ENCODE results near the gene NEFH. TPM values are rescaled to one million over a fixed set of nuclear protein-coding genes. Genes with fewer than 3 reads are reported as not detected.

NEFH gene
- total RNA-seq, 1 experiment from 2014 or later: not detected

GRCh38 chr22:29451863-29452262 lies 28.2 kb upstream of the NEFH start:
- Histone ChIP-seq H3K36me3 (no peaks in the 10 kb centered on the region), H3K4me1 (no peaks in the 10 kb centered on the region), H3K9me3 (replicated peaks) (no peaks in the 10 kb centered on the region), H3K4me3 (no peak overlapping the region), H3K27ac (no peak overlapping the region), H3K27me3 (no peaks in the 10 kb centered on the region)
- no peak for DNase-seq

- Histone ChIP-seq H3K27me3 (no peaks in the 10 kb centered on the region), H3K4me1 (no peaks in the 10 kb centered on the region), H3K4me3 (no peak overlapping the region), H3K36me3 (no peaks in the 10 kb centered on the region), H3K9me3 (replicated peaks) (no peaks in the 10 kb centered on the region), H3K27ac (no peak overlapping the region)
- DNase-seq: no peak
Measured at GRCh38 chr22:29454276-29454675, 25.7 kb upstream of the NEFH start.

GRCh38 chr22:29456211-29456671 lies 23.8 kb upstream of the NEFH start:
- Histone ChIP-seq H3K4me3 (no peak overlapping the region), H3K27me3 (no peaks in the 10 kb centered on the region), H3K27ac (no peak overlapping the region), H3K36me3 (no peaks in the 10 kb centered on the region), H3K9me3 (replicated peaks) (no peaks in the 10 kb centered on the region), H3K4me1 (no peaks in the 10 kb centered on the region)
- DNase-seq: no peak

GRCh38 chr22:29457730-29458129 lies 22.3 kb upstream of the NEFH start:
- Histone ChIP-seq H3K27ac (no peak overlapping the region), H3K36me3 (no peaks in the 10 kb centered on the region), H3K27me3 (no peaks in the 10 kb centered on the region), H3K4me1 (no peaks in the 10 kb centered on the region), H3K4me3 (no peak overlapping the region), H3K9me3 (replicated peaks) (no peaks in the 10 kb centered on the region)
- DNase-seq: peak; percentile 23 to 49

GRCh38 chr22:29458551-29458950 lies 21.5 kb upstream of the NEFH start:
- no peak overlapping the region for H3K27ac ChIP-seq

GRCh38 chr22:29459773-29460172 lies 20.2 kb upstream of the NEFH start:
- Histone ChIP-seq H3K4me1 (no peaks in the 10 kb centered on the region), H3K9me3 (replicated peaks) (no peaks in the 10 kb centered on the region), H3K36me3 (no peaks in the 10 kb centered on the region), H3K4me3 (no peak overlapping the region), H3K27me3 (no peaks in the 10 kb centered on the region), H3K27ac (no peak overlapping the region)
- DNase-seq: no peak

More at GRCh38 chr22:29458551-29458950, 21.5 kb upstream of the NEFH start:
- no peak overlapping the region for H3K4me3 ChIP-seq
- H3K36me3 ChIP-seq: no peaks in the 10 kb centered on the region
- no peak for DNase-seq
- H3K27me3 ChIP-seq: no peaks in the 10 kb centered on the region
- no peaks in the 10 kb centered on the region for H3K4me1 ChIP-seq
- H3K9me3 ChIP-seq (replicated peaks): no peaks in the 10 kb centered on the region

- no peaks in the 10 kb centered on the region for H3K36me3 ChIP-seq
- no peaks in the 10 kb centered on the region for H3K9me3 ChIP-seq (replicated peaks)
- DNase-seq: no peak
- no peak overlapping the region for H3K27ac ChIP-seq
- H3K27me3 ChIP-seq: no peaks in the 10 kb centered on the region
- H3K4me1 ChIP-seq: no peaks in the 10 kb centered on the region
- H3K4me3 ChIP-seq: no peak overlapping the region
Measured at GRCh38 chr22:29461263-29461662, 18.8 kb upstream of the NEFH start.

- no peak for DNase-seq
- H3K4me3 ChIP-seq: no peak overlapping the region
- no peaks in the 10 kb centered on the region for H3K36me3 ChIP-seq
- no peak overlapping the region for H3K27ac ChIP-seq
- no peaks in the 10 kb centered on the region for H3K27me3 ChIP-seq
- H3K4me1 ChIP-seq: no peaks in the 10 kb centered on the region
- H3K9me3 ChIP-seq (replicated peaks): no peaks in the 10 kb centered on the region
Measured at GRCh38 chr22:29463629-29464028, 16.4 kb upstream of the NEFH start.

GRCh38 chr22:29464581-29464980 lies 15.4 kb upstream of the NEFH start:
- H3K27me3 ChIP-seq: no peaks in the 10 kb centered on the region
- H3K36me3 ChIP-seq: no peaks in the 10 kb centered on the region
- H3K4me1 ChIP-seq: no peaks in the 10 kb centered on the region
- no peak overlapping the region for H3K4me3 ChIP-seq
- DNase-seq: no peak
- no peaks in the 10 kb centered on the region for H3K9me3 ChIP-seq (replicated peaks)
- H3K27ac ChIP-seq: no peak overlapping the region

GRCh38 chr22:29469755-29470154 lies 10.3 kb upstream of the NEFH start:
- Histone ChIP-seq H3K4me1 (no peaks in the 10 kb centered on the region), H3K27ac (no peak overlapping the region), H3K36me3 (no peaks in the 10 kb centered on the region), H3K27me3 (no peaks in the 10 kb centered on the region), H3K4me3 (no peak overlapping the region), H3K9me3 (replicated peaks) (no peaks in the 10 kb centered on the region)
- DNase-seq: no peak

GRCh38 chr22:29470159-29470855 lies 9.7 kb upstream of the NEFH start:
- no peaks in the 10 kb centered on the region for H3K36me3 ChIP-seq
- no peak overlapping the region for H3K27ac ChIP-seq
- no peak for DNase-seq
- no peaks in the 10 kb centered on the region for H3K27me3 ChIP-seq
- H3K9me3 ChIP-seq (replicated peaks): no peaks in the 10 kb centered on the region
- no peak overlapping the region for H3K4me3 ChIP-seq
- no peaks in the 10 kb centered on the region for H3K4me1 ChIP-seq

GRCh38 chr22:29473001-29473400 lies 7.0 kb upstream of the NEFH start:
- no peaks in the 10 kb centered on the region for H3K4me1 ChIP-seq
- no peaks in the 10 kb centered on the region for H3K27me3 ChIP-seq
- H3K4me3 ChIP-seq: no peak overlapping the region
- H3K9me3 ChIP-seq (replicated peaks): no peaks in the 10 kb centered on the region
- no peak overlapping the region for H3K27ac ChIP-seq
- H3K36me3 ChIP-seq: no peaks in the 10 kb centered on the region
- no peak for DNase-seq

- no peaks in the 10 kb centered on the region for H3K27me3 ChIP-seq
- no peaks in the 10 kb centered on the region for H3K4me1 ChIP-seq
- DNase-seq: no peak
Measured at GRCh38 chr22:29475550-29475949, 4.5 kb upstream of the NEFH start.

GRCh38 chr22:29476116-29476515 lies 3.9 kb upstream of the NEFH start:
- no peaks in the 10 kb centered on the region for H3K9me3 ChIP-seq (replicated peaks)
- no peak for DNase-seq
- H3K4me1 ChIP-seq: no peaks in the 10 kb centered on the region
- H3K27me3 ChIP-seq: no peaks in the 10 kb centered on the region
- no peak overlapping the region for H3K4me3 ChIP-seq
- no peak overlapping the region for H3K27ac ChIP-seq
- H3K36me3 ChIP-seq: no peaks in the 10 kb centered on the region

More at GRCh38 chr22:29475550-29475949, 4.5 kb upstream of the NEFH start:
- Histone ChIP-seq H3K36me3 (no peaks in the 10 kb centered on the region), H3K9me3 (replicated peaks) (no peaks in the 10 kb centered on the region), H3K4me3 (no peak overlapping the region), H3K27ac (no peak overlapping the region)

GRCh38 chr22:29477723-29478318 lies 2.2 kb upstream of the NEFH start:
- Histone ChIP-seq H3K36me3 (no peaks in the 10 kb centered on the region), H3K4me1 (peaks cover 4% of the 10 kb centered on the region; the same call in 1 of the 2 replicates), H3K4me3 (no peak overlapping the region), H3K27ac (no peak overlapping the region), H3K27me3 (no peaks in the 10 kb centered on the region), H3K9me3 (replicated peaks) (no peaks in the 10 kb centered on the region)
- DNase-seq: no peak
